ENCODE measurements around the gene GET4.
A peak's percentile ranks its signal among the peaks of the same experiment; 100 is the strongest.

GET4 gene

DNA sequence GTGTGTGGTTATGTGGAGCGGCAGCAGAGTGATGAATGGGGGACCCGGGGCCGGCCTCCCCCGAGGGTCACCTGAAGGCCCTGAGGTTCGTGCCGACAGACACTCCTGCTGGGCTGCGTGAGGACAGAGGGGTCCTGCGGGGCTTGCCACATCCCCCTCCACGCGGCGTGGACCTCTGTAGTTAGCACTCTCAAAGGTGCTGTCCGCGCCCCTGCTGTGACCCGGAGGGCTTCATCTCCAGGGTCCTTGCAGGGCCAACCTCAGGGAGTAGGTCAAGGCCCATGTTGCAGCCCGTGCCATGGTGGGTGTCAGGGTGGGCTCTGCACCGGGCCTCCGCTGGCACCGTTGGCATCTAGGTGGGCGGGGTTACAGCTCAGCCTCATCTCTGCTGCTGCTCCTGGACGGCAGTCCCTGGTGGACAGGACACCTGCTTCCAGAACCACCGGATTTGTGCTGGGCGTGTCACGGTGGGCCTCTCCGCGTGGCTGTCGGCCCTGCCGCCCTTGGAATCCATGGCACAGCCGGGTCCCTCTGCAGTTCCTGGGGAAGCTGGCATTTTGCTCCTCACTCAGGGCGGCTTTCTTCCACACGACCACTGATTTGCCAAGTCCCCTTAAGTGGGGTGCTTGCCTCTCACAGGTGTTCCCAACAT, 19.8 kb upstream of the GET4 start:
- no peaks in the 10 kb centered on the region for H3K9me3 ChIP-seq (ENCODE audit: control insufficient read depth in 2 of 2, low read length in 2 of 2)
- peaks cover 3 to 6% of the 10 kb centered on the region in 2 donors for H3K4me1 ChIP-seq (ENCODE audit: control insufficient read depth in 2 of 2, insufficient read depth in 2 of 2, low read length in 2 of 2)
- H3K27ac ChIP-seq (ENCODE audit: low read depth in 2 of 2, low read length in 2 of 2): no peak overlapping the region
- no peak overlapping the region for H3K9ac ChIP-seq (ENCODE audit: low read depth in 1 of 2, low read length in 2 of 2)
- H3K4me3 ChIP-seq (ENCODE audit: low read length in 2 of 2): no peak overlapping the region
- H3K27me3 ChIP-seq (ENCODE audit: control insufficient read depth in 2 of 2, insufficient read depth in 2 of 2, low read length in 2 of 2): no peaks in the 10 kb centered on the region
- peaks cover 81 to 82% of the 10 kb centered on the region in 2 donors for H3K36me3 ChIP-seq (ENCODE audit: control insufficient read depth in 2 of 2, insufficient read depth in 2 of 2, low read length in 2 of 2)

DNA sequence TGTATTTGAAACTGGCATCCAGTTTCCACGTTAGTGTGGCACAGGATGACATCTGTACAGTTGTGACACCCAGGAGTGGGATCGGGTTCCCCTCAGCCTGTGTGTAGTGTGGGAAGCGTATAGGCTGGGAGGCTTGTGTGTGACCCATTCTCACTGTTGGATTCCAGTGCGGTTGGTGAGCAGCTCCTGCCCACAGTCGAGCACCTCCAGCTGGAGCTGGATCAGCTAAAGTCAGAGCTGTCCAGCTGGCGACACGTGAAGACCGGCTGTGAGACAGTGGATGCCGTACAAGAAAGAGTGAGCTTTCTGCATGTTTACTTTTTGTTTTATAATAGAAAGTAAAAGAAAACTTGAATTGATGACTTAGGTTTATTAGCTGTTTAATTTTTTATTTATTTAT, 18.7 kb upstream of the GET4 start:
- no peak overlapping the region for H3K9ac ChIP-seq (ENCODE audit: low read depth in 1 of 2, low read length in 2 of 2)
- peaks cover 3 to 9% of the 10 kb centered on the region in 2 donors for H3K4me1 ChIP-seq (ENCODE audit: control insufficient read depth in 2 of 2, insufficient read depth in 2 of 2, low read length in 2 of 2)
- peaks cover 81 to 84% of the 10 kb centered on the region in 2 donors for H3K36me3 ChIP-seq (ENCODE audit: control insufficient read depth in 2 of 2, insufficient read depth in 2 of 2, low read length in 2 of 2)
- no peak overlapping the region for H3K4me3 ChIP-seq (ENCODE audit: low read length in 2 of 2)
- H3K27ac ChIP-seq (ENCODE audit: low read depth in 2 of 2, low read length in 2 of 2): no peak overlapping the region
- no peaks in the 10 kb centered on the region for H3K27me3 ChIP-seq (ENCODE audit: control insufficient read depth in 2 of 2, insufficient read depth in 2 of 2, low read length in 2 of 2)
- no peaks in the 10 kb centered on the region for H3K9me3 ChIP-seq (ENCODE audit: control insufficient read depth in 2 of 2, low read length in 2 of 2)

DNA sequence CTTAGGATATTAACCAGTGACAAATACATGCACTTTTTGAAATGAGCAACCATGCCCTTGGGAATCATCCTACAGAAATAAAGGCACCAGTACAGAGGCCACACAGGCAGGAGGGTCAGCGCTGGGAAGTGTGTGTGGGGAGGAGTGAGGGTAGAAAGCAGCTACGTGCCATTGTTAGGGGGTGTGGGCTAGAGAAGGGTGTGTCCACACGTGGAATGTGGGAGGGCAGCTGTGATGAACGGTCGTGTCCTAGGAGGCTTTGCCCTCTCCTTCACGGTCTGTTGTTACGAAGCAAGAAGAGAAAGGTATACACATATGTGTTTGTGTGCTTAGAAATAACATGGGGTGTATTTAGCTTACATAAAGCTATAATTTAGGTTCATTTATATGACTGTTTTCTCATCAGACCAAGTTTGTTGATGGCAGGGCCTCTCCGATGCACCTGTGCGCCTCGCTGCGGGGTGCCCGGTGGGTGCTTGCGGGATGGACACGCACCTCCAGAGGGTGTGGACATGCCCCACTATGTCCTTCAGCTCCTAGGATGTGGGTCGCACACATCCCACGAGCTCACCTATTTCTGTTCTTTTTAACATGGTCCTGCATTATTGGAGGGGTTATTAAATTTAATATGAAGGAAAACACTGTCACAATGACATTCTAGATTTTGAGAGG, 16.9 kb upstream of the GET4 start:
- peaks cover 69 to 72% of the 10 kb centered on the region in 2 donors for H3K36me3 ChIP-seq (ENCODE audit: control insufficient read depth in 2 of 2, insufficient read depth in 2 of 2, low read length in 2 of 2)
- H3K4me1 ChIP-seq (ENCODE audit: control insufficient read depth in 2 of 2, insufficient read depth in 2 of 2, low read length in 2 of 2): peaks cover 3 to 9% of the 10 kb centered on the region in 2 donors
- no peaks in the 10 kb centered on the region for H3K9me3 ChIP-seq (ENCODE audit: control insufficient read depth in 2 of 2, low read length in 2 of 2)
- no peak overlapping the region for H3K27ac ChIP-seq (ENCODE audit: low read depth in 2 of 2, low read length in 2 of 2)
- H3K9ac ChIP-seq (ENCODE audit: low read depth in 1 of 2, low read length in 2 of 2): no peak overlapping the region
- H3K27me3 ChIP-seq (ENCODE audit: control insufficient read depth in 2 of 2, insufficient read depth in 2 of 2, low read length in 2 of 2): no peaks in the 10 kb centered on the region
- no peak overlapping the region for H3K4me3 ChIP-seq (ENCODE audit: low read length in 2 of 2)

DNA sequence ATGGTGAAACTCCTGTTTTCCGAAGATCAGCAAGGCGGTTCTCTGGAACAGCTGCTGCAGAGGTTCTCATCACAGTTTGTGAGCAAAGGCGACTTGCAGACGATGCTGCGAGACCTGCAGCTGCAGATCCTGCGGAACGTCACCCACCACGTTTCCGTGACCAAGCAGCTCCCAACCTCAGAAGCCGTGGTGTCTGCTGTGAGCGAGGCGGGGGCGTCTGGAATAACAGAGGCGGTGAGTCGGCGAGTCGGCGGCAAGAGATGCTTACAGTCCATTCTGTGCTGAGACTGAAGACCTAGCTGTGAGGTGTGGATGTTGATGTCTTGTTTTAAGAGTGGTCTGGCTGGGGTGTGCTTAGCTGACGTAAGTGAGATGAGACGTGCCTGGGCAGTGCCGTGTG, 16.2 kb upstream of the GET4 start:
- H3K9me3 ChIP-seq (ENCODE audit: control insufficient read depth in 2 of 2, low read length in 2 of 2): no peaks in the 10 kb centered on the region
- H3K27ac ChIP-seq (ENCODE audit: low read depth in 2 of 2, low read length in 2 of 2): no peak overlapping the region
- H3K36me3 ChIP-seq (ENCODE audit: control insufficient read depth in 2 of 2, insufficient read depth in 2 of 2, low read length in 2 of 2): peaks cover 64 to 75% of the 10 kb centered on the region in 2 donors
- no peak overlapping the region for H3K9ac ChIP-seq (ENCODE audit: low read depth in 1 of 2, low read length in 2 of 2)
- no peak overlapping the region for H3K4me3 ChIP-seq (ENCODE audit: low read length in 2 of 2)
- peaks cover 3 to 9% of the 10 kb centered on the region in 2 donors for H3K4me1 ChIP-seq (ENCODE audit: control insufficient read depth in 2 of 2, insufficient read depth in 2 of 2, low read length in 2 of 2)
- no peaks in the 10 kb centered on the region for H3K27me3 ChIP-seq (ENCODE audit: control insufficient read depth in 2 of 2, insufficient read depth in 2 of 2, low read length in 2 of 2)

DNA sequence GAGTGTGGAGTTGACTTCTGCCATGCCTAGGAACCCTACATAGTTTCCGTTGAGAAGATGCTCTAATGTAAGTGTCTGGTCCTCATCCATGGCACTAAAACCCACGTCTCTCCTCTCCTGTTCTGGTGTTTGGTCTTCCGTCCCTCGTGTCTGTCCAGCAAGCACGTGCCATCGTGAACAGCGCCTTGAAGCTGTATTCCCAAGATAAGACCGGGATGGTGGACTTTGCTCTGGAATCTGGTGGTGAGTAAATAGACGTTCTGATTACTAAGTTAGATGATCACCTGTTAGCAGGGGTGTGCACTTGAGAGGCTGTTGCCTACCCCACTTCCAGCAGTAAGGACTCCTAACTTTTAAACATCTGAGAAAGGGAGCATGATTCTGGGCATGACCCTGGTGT, 15.1 kb upstream of the GET4 start:
- H3K9ac ChIP-seq (ENCODE audit: low read depth in 1 of 2, low read length in 2 of 2): no peak overlapping the region
- no peaks in the 10 kb centered on the region for H3K9me3 ChIP-seq (ENCODE audit: control insufficient read depth in 2 of 2, low read length in 2 of 2)
- no peak overlapping the region for H3K27ac ChIP-seq (ENCODE audit: low read depth in 2 of 2, low read length in 2 of 2)
- H3K27me3 ChIP-seq (ENCODE audit: control insufficient read depth in 2 of 2, insufficient read depth in 2 of 2, low read length in 2 of 2): no peaks in the 10 kb centered on the region
- peaks cover 3 to 9% of the 10 kb centered on the region in 2 donors for H3K4me1 ChIP-seq (ENCODE audit: control insufficient read depth in 2 of 2, insufficient read depth in 2 of 2, low read length in 2 of 2)
- H3K4me3 ChIP-seq (ENCODE audit: low read length in 2 of 2): no peak overlapping the region
- H3K36me3 ChIP-seq (ENCODE audit: control insufficient read depth in 2 of 2, insufficient read depth in 2 of 2, low read length in 2 of 2): peaks cover 71 to 75% of the 10 kb centered on the region in 2 donors

DNA sequence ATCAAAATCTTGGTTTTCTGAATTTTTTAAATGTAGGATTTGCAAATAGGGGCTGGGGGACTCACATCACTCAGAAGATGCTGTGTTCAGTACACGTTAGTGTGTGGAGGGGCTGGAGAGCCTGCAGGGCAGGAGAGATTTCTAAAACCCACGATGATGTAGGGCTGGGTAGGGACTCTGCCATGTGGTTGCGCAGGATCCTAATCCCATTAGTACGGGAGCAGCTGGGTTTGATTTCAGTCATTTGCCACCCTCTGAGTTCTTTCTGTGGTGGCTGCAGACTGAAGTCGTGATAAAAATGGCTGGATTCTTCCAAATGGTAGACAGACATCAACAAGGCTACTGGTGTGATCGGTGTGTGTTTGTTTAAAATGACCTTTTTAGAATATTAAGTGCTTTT, 14.2 kb upstream of the GET4 start:
- peaks cover 67 to 70% of the 10 kb centered on the region in 2 donors for H3K36me3 ChIP-seq (ENCODE audit: control insufficient read depth in 2 of 2, insufficient read depth in 2 of 2, low read length in 2 of 2)
- H3K27ac ChIP-seq (ENCODE audit: low read depth in 2 of 2, low read length in 2 of 2): no peak overlapping the region
- peaks cover 5 to 11% of the 10 kb centered on the region in 2 donors for H3K4me1 ChIP-seq (ENCODE audit: control insufficient read depth in 2 of 2, insufficient read depth in 2 of 2, low read length in 2 of 2)
- no peaks in the 10 kb centered on the region for H3K9me3 ChIP-seq (ENCODE audit: control insufficient read depth in 2 of 2, low read length in 2 of 2)
- no peaks in the 10 kb centered on the region for H3K27me3 ChIP-seq (ENCODE audit: control insufficient read depth in 2 of 2, insufficient read depth in 2 of 2, low read length in 2 of 2)
- no peak overlapping the region for H3K9ac ChIP-seq (ENCODE audit: low read depth in 1 of 2, low read length in 2 of 2)
- H3K4me3 ChIP-seq (ENCODE audit: low read length in 2 of 2): no peak overlapping the region

DNA sequence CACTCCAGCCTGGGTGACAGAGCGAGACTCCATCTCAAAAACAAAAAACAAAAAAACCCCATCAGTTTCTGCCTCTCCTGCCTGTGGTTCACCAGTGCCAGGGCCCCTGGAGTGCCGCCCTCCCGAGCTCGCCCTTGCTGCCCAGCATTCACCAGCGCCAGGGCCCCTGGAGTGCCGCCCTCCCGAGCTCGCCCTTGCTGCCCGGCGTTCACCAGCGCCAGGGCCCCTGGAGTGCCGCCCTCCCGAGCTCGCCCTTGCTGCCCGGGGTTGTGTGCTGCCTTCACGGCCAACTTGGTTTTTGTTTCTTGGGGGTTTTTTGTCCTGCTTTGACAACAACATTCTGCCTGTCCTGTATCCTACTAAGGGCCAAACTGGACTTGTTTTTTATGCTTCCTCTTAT, 13.2 kb upstream of the GET4 start:
- Histone ChIP-seq H3K4me1 (ENCODE audit: control insufficient read depth in 2 of 2, insufficient read depth in 2 of 2, low read length in 2 of 2) (peaks cover 12 to 21% of the 10 kb centered on the region in 2 donors), H3K27me3 (ENCODE audit: control insufficient read depth in 2 of 2, insufficient read depth in 2 of 2, low read length in 2 of 2) (no peaks in the 10 kb centered on the region), H3K4me3 (ENCODE audit: low read length in 2 of 2) (no peak overlapping the region), H3K9ac (ENCODE audit: low read depth in 1 of 2, low read length in 2 of 2) (no peak overlapping the region), H3K36me3 (ENCODE audit: control insufficient read depth in 2 of 2, insufficient read depth in 2 of 2, low read length in 2 of 2) (peaks cover 66 to 68% of the 10 kb centered on the region in 2 donors), H3K9me3 (ENCODE audit: control insufficient read depth in 2 of 2, low read length in 2 of 2) (no peaks in the 10 kb centered on the region), H3K27ac (ENCODE audit: low read depth in 2 of 2, low read length in 2 of 2) (no peak overlapping the region)

DNA sequence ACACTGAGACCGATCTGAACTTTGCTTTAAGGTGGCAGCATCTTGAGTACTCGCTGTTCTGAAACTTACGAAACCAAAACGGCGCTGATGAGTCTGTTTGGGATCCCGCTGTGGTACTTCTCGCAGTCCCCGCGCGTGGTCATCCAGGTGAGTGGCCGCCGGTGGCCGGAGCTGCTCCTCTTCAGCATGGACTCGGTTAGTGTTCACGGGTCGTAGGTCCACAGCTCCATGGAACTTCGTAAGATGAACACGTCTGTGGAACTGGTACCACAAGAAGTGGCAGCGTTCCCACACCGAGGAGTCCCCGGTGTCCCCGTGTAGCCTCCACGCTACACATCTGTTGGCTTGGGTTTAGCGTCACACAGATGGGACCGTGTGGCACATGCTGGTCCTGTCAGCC, 10.4 kb upstream of the GET4 start:
- H3K36me3 ChIP-seq (ENCODE audit: control insufficient read depth in 2 of 2, insufficient read depth in 2 of 2, low read length in 2 of 2): peaks cover 55 to 58% of the 10 kb centered on the region in 2 donors
- H3K4me3 ChIP-seq (ENCODE audit: low read length in 2 of 2): no peak overlapping the region
- peak overlapping the region in 1 of 2 donors; percentile 11 for H3K27ac ChIP-seq (ENCODE audit: low read depth in 2 of 2, low read length in 2 of 2)
- no peaks in the 10 kb centered on the region for H3K27me3 ChIP-seq (ENCODE audit: control insufficient read depth in 2 of 2, insufficient read depth in 2 of 2, low read length in 2 of 2)
- H3K9ac ChIP-seq (ENCODE audit: low read depth in 1 of 2, low read length in 2 of 2): no peak overlapping the region
- no peaks in the 10 kb centered on the region for H3K9me3 ChIP-seq (ENCODE audit: control insufficient read depth in 2 of 2, low read length in 2 of 2)
- H3K4me1 ChIP-seq (ENCODE audit: control insufficient read depth in 2 of 2, insufficient read depth in 2 of 2, low read length in 2 of 2): peaks cover 15 to 22% of the 10 kb centered on the region in 2 donors

DNA sequence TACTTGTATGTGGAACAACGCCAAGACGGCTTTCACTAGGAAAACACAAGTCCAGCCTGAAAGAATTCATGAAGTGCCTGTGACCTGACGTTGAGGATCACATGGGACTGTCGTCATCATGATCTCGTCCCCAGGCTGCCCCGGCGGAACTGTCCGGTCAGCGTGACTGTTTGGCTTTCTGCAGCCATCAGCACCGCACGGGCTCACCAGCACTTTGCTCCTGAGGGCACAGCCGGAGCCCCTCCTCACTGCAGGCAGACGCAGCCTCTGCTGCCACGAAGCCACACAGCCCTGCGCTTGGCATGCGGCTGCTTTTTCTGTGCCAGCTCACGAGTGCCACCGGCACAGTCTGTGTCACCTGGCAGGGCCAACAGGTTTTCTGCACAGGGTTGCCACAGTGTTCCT, 9.4 kb upstream of the GET4 start:
- peaks cover 50 to 52% of the 10 kb centered on the region in 2 donors for H3K36me3 ChIP-seq (ENCODE audit: control insufficient read depth in 2 of 2, insufficient read depth in 2 of 2, low read length in 2 of 2)

DNA sequence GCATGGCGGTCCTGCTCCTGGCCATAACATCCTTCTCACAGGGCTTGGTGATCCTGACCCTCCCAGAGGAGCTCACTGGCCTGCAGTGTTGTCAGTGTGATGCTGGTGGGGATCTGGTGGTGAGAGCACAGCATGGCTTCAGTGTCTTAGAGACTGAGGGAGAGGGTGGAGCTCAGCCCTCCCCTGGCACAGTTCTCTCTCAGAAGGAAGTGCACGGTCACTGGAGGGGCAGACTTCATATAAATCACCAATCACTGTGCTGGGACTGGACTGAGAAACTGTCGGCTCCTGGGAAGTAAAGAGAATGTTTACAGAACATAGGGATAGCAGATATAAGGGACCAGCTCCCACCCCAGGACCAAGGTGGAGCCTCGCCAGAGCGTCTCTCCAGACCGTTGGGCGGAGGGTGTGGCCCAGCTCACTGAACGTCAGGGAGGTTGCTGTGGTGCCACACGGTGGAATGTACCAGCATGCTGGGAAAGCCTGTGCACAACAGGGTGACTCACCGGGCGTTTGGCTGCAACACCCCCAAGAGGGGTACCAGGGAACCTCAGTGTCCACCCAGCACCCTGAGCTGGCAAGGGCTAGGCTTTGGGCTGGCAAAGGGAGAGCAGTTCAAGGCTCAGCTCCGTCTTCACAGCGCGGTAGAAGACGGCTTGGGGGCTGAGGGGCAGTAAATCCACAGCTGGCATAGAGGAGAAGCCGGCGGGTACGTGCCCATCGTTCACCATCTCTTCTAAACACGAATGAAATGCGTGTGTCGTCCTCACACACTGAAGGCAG, 8.8 kb upstream of the GET4 start:
- H3K36me3 ChIP-seq (ENCODE audit: control insufficient read depth in 2 of 2, insufficient read depth in 2 of 2, low read length in 2 of 2): peaks cover 50 to 52% of the 10 kb centered on the region in 2 donors
- peak overlapping the region in 1 of 2 donors; percentile 15 for H3K4me3 ChIP-seq (ENCODE audit: low read length in 2 of 2)
- H3K9me3 ChIP-seq (ENCODE audit: control insufficient read depth in 2 of 2, low read length in 2 of 2): no peaks in the 10 kb centered on the region
- H3K4me1 ChIP-seq (ENCODE audit: control insufficient read depth in 2 of 2, insufficient read depth in 2 of 2, low read length in 2 of 2): peaks cover 12 to 14% of the 10 kb centered on the region in 2 donors
- H3K27me3 ChIP-seq (ENCODE audit: control insufficient read depth in 2 of 2, insufficient read depth in 2 of 2, low read length in 2 of 2): no peaks in the 10 kb centered on the region
- H3K27ac ChIP-seq (ENCODE audit: low read depth in 2 of 2, low read length in 2 of 2): peak overlapping the region; percentile 80 to 86
- peak overlapping the region in 1 of 2 donors; percentile 58 for H3K9ac ChIP-seq (ENCODE audit: low read depth in 1 of 2, low read length in 2 of 2)

More for the DNA sequence above, 9.4 kb upstream of the GET4 start:
- Histone ChIP-seq H3K27ac (ENCODE audit: low read depth in 2 of 2, low read length in 2 of 2) (peak overlapping the region; percentile 80 to 86), H3K4me3 (ENCODE audit: low read length in 2 of 2) (peak overlapping the region in 1 of 2 donors; percentile 15), H3K27me3 (ENCODE audit: control insufficient read depth in 2 of 2, insufficient read depth in 2 of 2, low read length in 2 of 2) (no peaks in the 10 kb centered on the region), H3K9me3 (ENCODE audit: control insufficient read depth in 2 of 2, low read length in 2 of 2) (no peaks in the 10 kb centered on the region), H3K9ac (ENCODE audit: low read depth in 1 of 2, low read length in 2 of 2) (peak overlapping the region in 1 of 2 donors; percentile 58), H3K4me1 (ENCODE audit: control insufficient read depth in 2 of 2, insufficient read depth in 2 of 2, low read length in 2 of 2) (peaks cover 12 to 14% of the 10 kb centered on the region in 2 donors)

Measured in mucosa of rectum (tissue), 2 donors.